NT2/D1 (cell line): ENCODE data around the gene PATL1.
"Not testable (repeated sequence)": the region's sequence is repeated elsewhere in the genome, so short reads cannot be mapped to it uniquely, and the experiment has no call there.

Experiments
- DNase-seq: peaks from one replicate; pipeline ENCODE4 v3.0.0-alpha.2; 2011; ENCODE audit warnings: low read depth, low spot score
- H3K27me3 ChIP-seq: 2 replicates; pipeline ENCODE4 v1.6.0; 2011; ENCODE audit warnings: mild to moderate bottlenecking; ENCODE audit not compliant: insufficient read length, insufficient read depth
- H3K36me3 ChIP-seq: 2 replicates; pipeline ENCODE4 v1.6.1; 2011; ENCODE audit warnings: mild to moderate bottlenecking, low read length, mixed read lengths; ENCODE audit not compliant: insufficient read depth, insufficient read length
- H3K4me1 ChIP-seq: 2 replicates; pipeline ENCODE4 v1.5.1; 2011; ENCODE audit not compliant: insufficient read depth, insufficient read length
- H3K4me3 ChIP-seq: 2 replicates; pipeline ENCODE4 v1.5.1; 2011; ENCODE audit warnings: low read depth; ENCODE audit not compliant: insufficient read length
- H3K9ac ChIP-seq: 2 replicates; pipeline ENCODE4 v1.6.0; 2011; ENCODE audit warnings: low read depth; ENCODE audit not compliant: insufficient read length
- H3K9me3 ChIP-seq: 2 replicates; pipeline ENCODE4 v1.5.1; 2011; ENCODE audit warnings: mild to moderate bottlenecking, low read length; ENCODE audit not compliant: insufficient read depth
- SUZ12 ChIP-seq: IDR thresholded peaks from 2 replicates; pipeline ENCODE4 v1.6.1; 2011; ENCODE audit not compliant: insufficient read length, insufficient read depth; ENCODE audit errors: extremely low read depth
- YY1 ChIP-seq: IDR thresholded peaks from 2 replicates; pipeline ENCODE4 v1.6.1; 2011; ENCODE audit not compliant: insufficient read length, insufficient read depth
- ZNF274 ChIP-seq: IDR thresholded peaks from 2 replicates; pipeline ENCODE4 v1.6.1; 2011; ENCODE audit warnings: mild to moderate bottlenecking, low read depth, low read length

The PATL1 gene

DNA sequence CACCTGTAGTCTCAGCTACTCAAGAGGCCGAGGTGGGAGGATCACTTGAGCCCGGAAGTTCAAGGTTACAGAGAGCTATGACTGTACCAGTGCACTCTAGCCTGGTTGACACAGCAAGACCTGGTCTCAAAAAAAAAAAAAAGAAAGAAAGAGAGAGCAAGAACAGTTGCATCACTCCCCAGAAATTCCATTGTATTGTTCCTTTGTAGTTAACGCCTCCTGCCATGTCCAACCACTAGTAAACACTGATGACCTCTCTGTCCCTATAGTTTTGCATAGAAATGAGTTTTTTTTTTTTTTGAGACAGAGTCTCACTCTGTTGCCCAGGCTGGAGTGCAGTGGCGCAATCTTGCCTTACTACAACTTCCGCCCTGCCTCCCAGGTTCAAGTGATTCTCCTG is 10.8 kb downstream of the PATL1 start:
- H3K9me3 ChIP-seq: no peaks in the 10 kb centered on the region
- no peak overlapping the region for H3K9ac ChIP-seq
- H3K36me3 ChIP-seq: peaks cover 96% of the 10 kb centered on the region
- no peaks in the 10 kb centered on the region for H3K4me1 ChIP-seq
- no peak overlapping the region for H3K4me3 ChIP-seq
- TF ChIP-seq YY1 (no peak), ZNF274 (no peak), SUZ12 (no peak)
- no peaks in the 10 kb centered on the region for H3K27me3 ChIP-seq
- DNase-seq: no peak

DNA sequence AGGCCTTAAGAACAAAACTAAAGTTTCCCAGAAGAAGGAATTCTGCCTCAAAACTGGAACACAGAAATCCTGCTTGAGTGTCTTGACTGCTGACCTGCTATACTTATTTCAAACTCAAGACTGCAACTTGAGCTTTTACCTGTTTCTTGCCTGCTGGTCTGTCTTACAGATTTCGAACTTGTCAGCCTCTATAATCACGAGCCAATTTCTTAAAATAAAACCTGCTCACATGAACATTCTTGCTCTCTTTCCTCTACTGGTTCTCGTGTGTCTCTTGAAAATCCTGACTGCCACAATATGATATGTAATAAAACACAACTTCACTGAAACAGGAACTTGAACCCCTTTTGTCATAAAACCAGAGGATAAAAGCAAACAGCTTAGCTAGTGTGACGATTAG is 13.9 kb downstream of the PATL1 start:
- Histone ChIP-seq H3K9me3 (no peaks in the 10 kb centered on the region), H3K9ac (no peak overlapping the region), H3K4me1 (no peaks in the 10 kb centered on the region), H3K27me3 (no peaks in the 10 kb centered on the region), H3K36me3 (peaks cover 95% of the 10 kb centered on the region), H3K4me3 (no peak overlapping the region)
- DNase-seq: no peak
- TF ChIP-seq SUZ12 (no peak), YY1 (no peak), ZNF274 (no peak)

DNA sequence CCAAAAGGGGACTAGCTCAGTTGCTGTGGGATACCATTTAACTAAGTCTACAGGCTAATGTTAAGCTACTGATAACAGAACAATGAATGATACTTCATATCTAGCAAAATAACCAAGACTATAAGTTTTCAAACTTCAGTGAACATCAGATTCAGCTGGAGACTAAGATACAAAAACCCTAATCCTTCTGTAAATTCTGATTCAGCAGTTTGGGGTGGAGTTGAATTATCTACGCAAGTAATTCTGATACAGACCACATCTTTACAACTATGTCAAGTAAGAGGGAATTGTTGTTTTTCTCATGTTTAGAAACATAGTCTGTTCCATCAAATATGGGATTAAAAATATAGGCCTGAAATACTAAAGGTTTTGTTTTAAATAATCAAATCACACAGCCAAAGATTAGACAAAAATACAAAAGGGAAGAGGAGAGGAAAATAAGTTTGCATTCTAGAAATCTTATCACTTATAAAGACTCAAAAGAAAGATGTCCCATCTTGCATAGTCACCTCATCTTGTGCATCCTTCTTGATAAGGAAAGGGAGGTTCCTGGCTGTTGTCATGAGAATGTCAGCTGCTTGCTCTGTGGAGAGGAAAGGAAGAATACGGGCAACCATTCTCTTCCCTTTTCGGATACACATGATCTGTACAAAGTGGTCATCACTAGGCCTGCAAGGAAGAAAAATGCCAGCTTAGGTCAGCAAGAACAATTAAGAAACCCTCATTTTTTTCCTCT is 21.4 kb downstream of the PATL1 start:
- no peak for TF ChIP-seq YY1
- no peak for TF ChIP-seq ZNF274
- no peak for TF ChIP-seq SUZ12
- Histone ChIP-seq H3K9ac (no peak overlapping the region), H3K4me1 (no peaks in the 10 kb centered on the region), H3K4me3 (no peak overlapping the region), H3K27me3 (no peaks in the 10 kb centered on the region), H3K36me3 (peaks cover 93% of the 10 kb centered on the region), H3K9me3 (peaks cover 13% of the 10 kb centered on the region)
- no peak for DNase-seq

DNA sequence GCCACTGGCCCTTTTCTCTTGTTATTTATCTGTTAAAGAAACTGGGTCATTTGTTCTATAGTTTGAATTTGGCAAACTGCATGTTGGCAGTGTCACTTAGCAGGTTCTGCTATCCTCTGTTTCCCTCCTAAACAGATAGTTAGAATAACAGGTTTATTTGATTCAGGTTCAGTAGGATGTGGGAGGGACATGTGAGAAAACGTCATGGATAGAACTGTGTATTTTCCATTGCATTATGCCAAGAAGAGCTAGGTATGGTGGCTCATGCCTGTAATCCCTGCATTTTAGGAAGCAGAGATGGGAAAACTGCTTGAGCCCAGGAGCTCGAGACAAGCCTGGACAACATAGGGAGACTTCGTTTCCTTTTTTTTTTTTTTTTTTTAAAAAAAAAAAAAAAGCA is 24.3 kb downstream of the PATL1 start:
- TF ChIP-seq ZNF274 (no peak), YY1 (no peak)
- H3K36me3 ChIP-seq: peaks cover 94% of the 10 kb centered on the region

DNA sequence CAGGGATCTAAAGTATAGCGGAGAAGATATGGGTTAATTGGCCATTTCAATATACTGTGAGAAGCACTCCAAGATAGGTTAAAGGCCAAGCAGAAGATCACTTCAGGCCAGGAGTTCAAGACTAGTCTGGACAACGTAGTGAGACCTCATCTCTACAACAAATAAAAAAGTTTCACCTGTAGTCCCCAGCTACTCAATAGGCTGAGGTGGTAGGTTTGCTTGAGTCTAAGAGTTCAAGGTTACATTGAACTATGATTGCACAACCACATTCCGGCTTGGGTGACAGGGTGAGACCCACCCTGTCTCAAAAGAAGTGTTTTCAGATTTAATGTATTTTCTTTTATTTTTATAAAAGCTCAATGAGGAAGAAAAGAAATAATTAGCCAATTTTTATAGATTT is 25.4 kb downstream of the PATL1 start:
- H3K4me1 ChIP-seq: no peaks in the 10 kb centered on the region
- H3K36me3 ChIP-seq: peaks cover 94% of the 10 kb centered on the region
- TF ChIP-seq SUZ12: no peak
- TF ChIP-seq ZNF274: no peak
- no peak for TF ChIP-seq YY1
- H3K27me3 ChIP-seq: no peaks in the 10 kb centered on the region
- peaks cover 13% of the 10 kb centered on the region for H3K9me3 ChIP-seq
- no peak for DNase-seq
- no peak overlapping the region for H3K4me3 ChIP-seq
- H3K9ac ChIP-seq: no peak overlapping the region

More for the DNA sequence above, 24.3 kb downstream of the PATL1 start:
- no peak for DNase-seq
- Histone ChIP-seq H3K4me3 (no peak overlapping the region), H3K27me3 (no peaks in the 10 kb centered on the region), H3K4me1 (no peaks in the 10 kb centered on the region), H3K9ac (no peak overlapping the region), H3K9me3 (peaks cover 13% of the 10 kb centered on the region)

DNA sequence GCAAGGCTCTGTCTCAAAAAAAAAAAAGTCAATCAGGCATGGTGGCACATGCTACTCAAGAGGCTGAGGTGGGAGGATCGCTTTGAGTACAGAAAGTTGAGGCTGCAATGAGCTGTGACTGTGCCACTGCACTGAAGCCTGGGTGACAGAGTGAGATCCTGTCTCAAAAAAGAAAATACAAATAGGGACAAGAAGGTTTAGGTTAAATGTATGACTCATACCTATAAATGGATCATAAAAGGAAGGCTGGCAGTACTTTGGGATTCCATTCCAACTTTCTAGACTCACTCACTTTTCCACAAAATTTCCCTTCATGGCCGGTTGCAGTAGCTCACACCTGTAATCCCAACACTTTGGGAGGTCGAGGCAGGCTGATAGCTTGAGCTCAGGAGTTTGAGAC is 27.7 kb downstream of the PATL1 start:
- peaks cover 94% of the 10 kb centered on the region for H3K36me3 ChIP-seq
- H3K4me1 ChIP-seq: no peaks in the 10 kb centered on the region
- DNase-seq: no peak
- peaks cover 10% of the 10 kb centered on the region for H3K9me3 ChIP-seq
- H3K27me3 ChIP-seq: no peaks in the 10 kb centered on the region
- no peak overlapping the region for H3K4me3 ChIP-seq
- no peak overlapping the region for H3K9ac ChIP-seq
- TF ChIP-seq YY1 (no peak), ZNF274 (no peak), SUZ12 (no peak)

DNA sequence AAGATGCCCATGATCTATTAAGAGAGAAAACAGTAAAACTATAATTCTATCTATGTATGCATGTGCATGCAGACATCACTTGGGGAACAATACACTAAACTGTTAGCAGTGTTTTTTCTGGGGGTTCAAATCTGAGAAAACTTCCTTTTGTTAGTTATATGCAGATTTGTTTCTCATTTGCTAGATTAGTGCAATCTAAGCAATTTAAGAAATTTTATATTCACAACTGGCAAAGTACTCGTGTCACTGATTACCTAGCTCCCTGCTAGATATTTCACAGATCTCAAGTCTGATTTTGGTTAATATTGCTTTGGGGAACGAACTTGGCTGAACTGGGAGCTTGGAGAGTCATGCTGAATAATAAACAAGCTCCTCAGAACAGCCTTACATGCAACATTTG is 38.3 kb downstream of the PATL1 start:
- H3K4me1 ChIP-seq: no peaks in the 10 kb centered on the region
- H3K36me3 ChIP-seq: peaks cover 7% of the 10 kb centered on the region
- no peaks in the 10 kb centered on the region for H3K27me3 ChIP-seq
- H3K4me3 ChIP-seq: no peak overlapping the region
- no peak overlapping the region for H3K9ac ChIP-seq
- no peaks in the 10 kb centered on the region for H3K9me3 ChIP-seq
- no peak for DNase-seq
- TF ChIP-seq SUZ12 (no peak), YY1 (no peak), ZNF274 (no peak)

DNA sequence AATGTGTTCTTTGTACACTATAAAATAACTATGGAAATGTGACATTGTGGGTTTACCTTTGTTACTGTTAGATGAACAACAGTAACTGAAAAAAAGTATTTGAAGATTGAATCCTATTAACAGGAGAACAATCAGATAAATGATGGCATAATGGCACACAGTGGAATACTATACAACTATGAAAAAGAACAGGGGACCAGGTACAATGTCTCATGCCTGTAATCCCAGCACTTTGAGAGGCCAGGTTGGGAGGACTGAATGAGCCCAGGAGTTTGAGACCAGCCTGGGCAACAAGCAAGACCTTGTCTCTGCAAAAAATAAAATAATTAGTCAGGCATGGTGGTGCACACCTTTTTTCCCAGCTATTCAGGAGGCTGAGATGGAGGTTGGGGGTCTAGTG is 38.8 kb downstream of the PATL1 start:
- Histone ChIP-seq H3K27me3 (no peaks in the 10 kb centered on the region), H3K9me3 (no peaks in the 10 kb centered on the region), H3K9ac (no peak overlapping the region), H3K4me1 (no peaks in the 10 kb centered on the region), H3K4me3 (no peak overlapping the region), H3K36me3 (peaks cover 2% of the 10 kb centered on the region)
- DNase-seq: no peak
- TF ChIP-seq SUZ12 (no peak), ZNF274 (no peak), YY1 (no peak)

DNA sequence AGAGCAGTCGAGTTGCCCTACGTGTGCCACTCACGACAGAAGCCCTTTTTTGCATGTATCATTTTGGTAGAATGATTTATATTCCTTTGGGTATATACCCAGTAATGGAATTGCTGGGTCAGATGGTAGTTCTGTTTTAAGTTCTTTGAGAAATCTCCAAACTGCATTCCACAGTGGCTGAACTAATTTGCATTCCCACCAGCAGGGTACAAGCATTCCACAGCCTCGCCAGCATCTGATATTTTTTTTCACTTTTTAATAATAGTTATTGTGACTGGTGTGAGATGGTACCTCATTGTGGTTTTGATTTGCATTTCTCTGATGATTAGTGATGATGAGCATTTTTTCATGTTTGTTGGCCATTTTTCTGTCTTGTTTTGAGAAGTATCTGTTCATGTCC is 41.9 kb downstream of the PATL1 start:
- H3K36me3 ChIP-seq, H3K9ac ChIP-seq, DNase-seq, H3K4me3 ChIP-seq, H3K9me3 ChIP-seq, H3K27me3 ChIP-seq, H3K4me1 ChIP-seq: not testable (repeated sequence)
